ENCODE data around the gene USP46.

Gene USP46

DNA sequence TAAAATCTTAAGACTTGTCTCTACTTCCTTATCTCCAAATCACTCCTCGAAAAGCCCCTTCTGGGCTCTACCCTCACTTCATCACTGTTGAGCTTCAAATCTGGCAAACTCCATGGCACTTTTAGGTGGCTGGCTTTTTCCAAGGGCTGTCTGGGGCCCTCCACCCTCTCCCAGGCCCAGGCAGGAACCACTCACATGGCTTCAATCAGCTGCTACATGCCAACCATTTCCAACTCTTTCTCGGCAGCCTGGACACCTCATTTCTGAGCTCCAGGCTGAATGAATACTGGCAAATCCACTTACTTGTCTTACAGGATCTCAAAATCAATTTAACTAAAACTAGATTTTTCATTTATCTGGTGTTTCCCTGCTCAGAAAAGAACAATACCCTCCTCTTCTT, 22.0 kb downstream of the USP46 start:
- Histone ChIP-seq H3K27me3 (ENCODE audit: insufficient read depth, low read length, poor library complexity) (no peaks in the 10 kb centered on the region), H3K36me3 (ENCODE audit: control insufficient read depth, insufficient read depth, low read length) (no peaks in the 10 kb centered on the region), H3K18ac (ENCODE audit: low read length) (no peak overlapping the region), H2BK15ac (replicated peaks; ENCODE audit: low read depth) (no peak overlapping the region), H2BK5ac (ENCODE audit: low read length) (no peak overlapping the region), H3K56ac (ENCODE audit: low read length) (no peak overlapping the region), H3K4me3 (ENCODE audit: low read length) (no peak overlapping the region), H3K4me1 (ENCODE audit: control insufficient read depth, low read depth, low read length) (no peaks in the 10 kb centered on the region), H4K5ac (ENCODE audit: low read length) (no peak overlapping the region), H2BK120ac (ENCODE audit: low read depth, low read length) (no peak overlapping the region), H3K9ac (ENCODE audit: low read length) (no peak overlapping the region), H2AK5ac (ENCODE audit: low read length) (no peak overlapping the region), H3K79me1 (ENCODE audit: low read length) (peaks cover 45% of the 10 kb centered on the region), H3K79me2 (ENCODE audit: control insufficient read depth, insufficient read depth, low read length) (peaks cover 71% of the 10 kb centered on the region), H3K23ac (ENCODE audit: low read length) (no peak overlapping the region), H3K4ac (ENCODE audit: low read depth, low read length) (no peak overlapping the region), H4K8ac (ENCODE audit: low read depth, low read length) (no peak overlapping the region), H3K4me2 (ENCODE audit: low read length) (no peak overlapping the region), H3K27ac (ENCODE audit: low read depth, low read length) (no peak overlapping the region)
- WGBS (ENCODE audit: extremely low coverage, insufficient coverage, low lambda C conversion rate) = no CpG with 5 or more reads among the region's 2 CpGs
- DNase-seq = no peak

DNA sequence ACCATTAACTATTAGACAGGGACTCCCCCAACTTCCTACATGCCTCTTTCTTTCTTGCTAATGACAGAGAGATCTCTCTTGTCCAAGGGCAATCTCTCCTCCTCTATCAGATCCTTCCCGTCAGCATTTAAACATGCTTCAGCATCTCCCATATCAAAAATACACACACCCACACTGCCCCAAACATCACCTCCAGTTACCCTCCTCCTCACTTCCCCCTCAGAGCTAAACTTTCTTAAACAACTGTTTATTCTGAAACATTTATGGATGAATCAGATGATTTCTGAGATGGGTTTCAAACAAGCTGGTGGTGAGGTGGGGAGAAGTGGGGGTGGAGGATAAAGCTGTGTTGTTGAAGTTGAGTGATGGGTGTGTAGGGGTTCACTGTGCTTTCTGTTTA, 23.5 kb downstream of the USP46 start:
- H2BK5ac ChIP-seq (ENCODE audit: low read length) = no peak overlapping the region
- peaks cover 45% of the 10 kb centered on the region for H3K79me1 ChIP-seq (ENCODE audit: low read length)
- no peak overlapping the region for H3K4me3 ChIP-seq (ENCODE audit: low read length)
- no peak overlapping the region for H3K27ac ChIP-seq (ENCODE audit: low read depth, low read length)
- no peak overlapping the region for H3K18ac ChIP-seq (ENCODE audit: low read length)
- no peak overlapping the region for H3K23ac ChIP-seq (ENCODE audit: low read length)
- no peaks in the 10 kb centered on the region for H3K36me3 ChIP-seq (ENCODE audit: control insufficient read depth, insufficient read depth, low read length)
- no peak for DNase-seq
- H2BK120ac ChIP-seq (ENCODE audit: low read depth, low read length) = no peak overlapping the region
- WGBS (ENCODE audit: extremely low coverage, insufficient coverage, low lambda C conversion rate) = no CpG with 5 or more reads among the region's 1 CpG
- no peak overlapping the region for H3K9ac ChIP-seq (ENCODE audit: low read length)
- no peaks in the 10 kb centered on the region for H3K27me3 ChIP-seq (ENCODE audit: insufficient read depth, low read length, poor library complexity)
- H3K4me1 ChIP-seq (ENCODE audit: control insufficient read depth, low read depth, low read length) = no peaks in the 10 kb centered on the region
- no peak overlapping the region for H3K4me2 ChIP-seq (ENCODE audit: low read length)
- no peak overlapping the region for H2AK5ac ChIP-seq (ENCODE audit: low read length)
- no peak overlapping the region for H3K4ac ChIP-seq (ENCODE audit: low read depth, low read length)
- H3K79me2 ChIP-seq (ENCODE audit: control insufficient read depth, insufficient read depth, low read length) = peaks cover 65% of the 10 kb centered on the region
- H2BK15ac ChIP-seq (replicated peaks; ENCODE audit: low read depth) = no peak overlapping the region
- no peak overlapping the region for H4K8ac ChIP-seq (ENCODE audit: low read depth, low read length)
- H3K56ac ChIP-seq (ENCODE audit: low read length) = no peak overlapping the region
- no peak overlapping the region for H4K5ac ChIP-seq (ENCODE audit: low read length)

GRCh38 chr4:52635130-52635529, 24.0 kb downstream of the USP46 start:
- H3K4me3 ChIP-seq (ENCODE audit: low read length) = no peak overlapping the region
- no CpG with 5 or more reads among the region's 4 CpGs for WGBS (ENCODE audit: extremely low coverage, insufficient coverage, low lambda C conversion rate)
- H2BK15ac ChIP-seq (replicated peaks; ENCODE audit: low read depth) = no peak overlapping the region

DNA sequence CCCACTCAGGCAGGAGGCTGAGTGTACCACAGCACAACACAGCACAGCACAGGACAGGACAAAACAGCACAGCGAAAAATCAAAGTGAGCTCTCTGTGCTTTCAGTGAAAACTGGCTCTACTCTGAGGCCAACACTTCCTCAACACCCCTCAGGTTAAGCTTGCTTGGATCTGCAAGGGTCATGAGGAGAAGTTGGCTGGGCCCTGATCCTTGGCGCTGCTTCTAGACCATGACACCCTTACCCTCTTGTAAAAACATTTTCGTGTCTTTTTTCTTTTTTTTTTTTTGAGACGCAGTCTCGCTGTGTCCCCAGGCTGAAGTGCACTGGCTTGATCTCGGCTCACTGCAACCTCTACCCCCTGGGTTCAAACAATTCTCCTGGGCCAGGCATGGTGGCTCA, 25.3 kb downstream of the USP46 start:
- Histone ChIP-seq H2BK120ac (ENCODE audit: low read depth, low read length) (no peak overlapping the region), H3K23ac (ENCODE audit: low read length) (no peak overlapping the region), H3K79me2 (ENCODE audit: control insufficient read depth, insufficient read depth, low read length) (peaks cover 55% of the 10 kb centered on the region), H3K56ac (ENCODE audit: low read length) (peak overlapping the region; percentile 17), H3K79me1 (ENCODE audit: low read length) (peaks cover 37% of the 10 kb centered on the region), H2BK15ac (replicated peaks; ENCODE audit: low read depth) (no peak overlapping the region), H3K4me1 (ENCODE audit: control insufficient read depth, low read depth, low read length) (no peaks in the 10 kb centered on the region), H3K36me3 (ENCODE audit: control insufficient read depth, insufficient read depth, low read length) (no peaks in the 10 kb centered on the region), H3K4me2 (ENCODE audit: low read length) (no peak overlapping the region), H3K18ac (ENCODE audit: low read length) (no peak overlapping the region), H4K8ac (ENCODE audit: low read depth, low read length) (no peak overlapping the region), H3K4me3 (ENCODE audit: low read length) (no peak overlapping the region), H3K4ac (ENCODE audit: low read depth, low read length) (no peak overlapping the region), H3K9ac (ENCODE audit: low read length) (no peak overlapping the region), H3K27ac (ENCODE audit: low read depth, low read length) (no peak overlapping the region), H2AK5ac (ENCODE audit: low read length) (no peak overlapping the region), H4K5ac (ENCODE audit: low read length) (no peak overlapping the region), H3K27me3 (ENCODE audit: insufficient read depth, low read length, poor library complexity) (no peaks in the 10 kb centered on the region), H2BK5ac (ENCODE audit: low read length) (no peak overlapping the region)
- DNase-seq = no peak
- WGBS (ENCODE audit: extremely low coverage, insufficient coverage, low lambda C conversion rate) = no CpG with 5 or more reads among the region's 6 CpGs

More at GRCh38 chr4:52635130-52635529, 24.0 kb downstream of the USP46 start:
- Histone ChIP-seq H3K9ac (ENCODE audit: low read length) (no peak overlapping the region), H3K4me2 (ENCODE audit: low read length) (no peak overlapping the region), H3K27ac (ENCODE audit: low read depth, low read length) (no peak overlapping the region), H3K4me1 (ENCODE audit: control insufficient read depth, low read depth, low read length) (no peaks in the 10 kb centered on the region), H2BK5ac (ENCODE audit: low read length) (no peak overlapping the region), H3K23ac (ENCODE audit: low read length) (no peak overlapping the region), H3K56ac (ENCODE audit: low read length) (no peak overlapping the region), H2AK5ac (ENCODE audit: low read length) (no peak overlapping the region), H4K8ac (ENCODE audit: low read depth, low read length) (no peak overlapping the region), H3K4ac (ENCODE audit: low read depth, low read length) (no peak overlapping the region), H3K79me1 (ENCODE audit: low read length) (peaks cover 45% of the 10 kb centered on the region), H4K5ac (ENCODE audit: low read length) (no peak overlapping the region), H3K18ac (ENCODE audit: low read length) (no peak overlapping the region), H3K36me3 (ENCODE audit: control insufficient read depth, insufficient read depth, low read length) (no peaks in the 10 kb centered on the region), H3K79me2 (ENCODE audit: control insufficient read depth, insufficient read depth, low read length) (peaks cover 64% of the 10 kb centered on the region), H3K27me3 (ENCODE audit: insufficient read depth, low read length, poor library complexity) (no peaks in the 10 kb centered on the region), H2BK120ac (ENCODE audit: low read depth, low read length) (no peak overlapping the region)
- no peak for DNase-seq

DNA sequence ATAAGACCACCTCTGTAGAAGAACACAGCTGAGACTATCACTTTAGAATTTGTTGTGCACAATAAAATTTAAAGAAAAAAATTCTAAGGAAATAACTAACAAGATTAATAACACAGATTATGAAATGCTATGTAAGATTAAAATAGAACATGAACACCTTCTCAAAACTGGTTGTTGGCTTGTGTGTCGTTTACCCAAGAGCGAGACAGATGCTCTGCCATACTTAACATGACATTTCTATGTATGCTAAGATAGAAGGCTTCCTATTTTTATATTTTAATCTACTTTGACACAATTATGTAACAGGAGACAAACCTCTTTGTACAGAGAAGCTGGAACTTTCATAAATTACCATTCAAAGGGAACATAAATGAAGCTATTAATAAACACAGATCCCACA, 30.1 kb downstream of the USP46 start:
- no peaks in the 10 kb centered on the region for H3K4me1 ChIP-seq (ENCODE audit: control insufficient read depth, low read depth, low read length)
- H4K5ac ChIP-seq (ENCODE audit: low read length) = no peak overlapping the region
- peaks cover 18% of the 10 kb centered on the region for H3K79me1 ChIP-seq (ENCODE audit: low read length)
- H2BK5ac ChIP-seq (ENCODE audit: low read length) = no peak overlapping the region
- H2AK5ac ChIP-seq (ENCODE audit: low read length) = no peak overlapping the region
- H3K23ac ChIP-seq (ENCODE audit: low read length) = no peak overlapping the region
- H3K79me2 ChIP-seq (ENCODE audit: control insufficient read depth, insufficient read depth, low read length) = peaks cover 18% of the 10 kb centered on the region
- WGBS (ENCODE audit: extremely low coverage, insufficient coverage, low lambda C conversion rate) = no CpG with 5 or more reads among the region's 2 CpGs
- no peaks in the 10 kb centered on the region for H3K27me3 ChIP-seq (ENCODE audit: insufficient read depth, low read length, poor library complexity)
- no peak overlapping the region for H3K4ac ChIP-seq (ENCODE audit: low read depth, low read length)
- H3K18ac ChIP-seq (ENCODE audit: low read length) = no peak overlapping the region
- no peak for DNase-seq
- H3K56ac ChIP-seq (ENCODE audit: low read length) = no peak overlapping the region
- H3K9ac ChIP-seq (ENCODE audit: low read length) = no peak overlapping the region
- H2BK15ac ChIP-seq (replicated peaks; ENCODE audit: low read depth) = no peak overlapping the region
- H3K4me2 ChIP-seq (ENCODE audit: low read length) = no peak overlapping the region
- no peak overlapping the region for H3K27ac ChIP-seq (ENCODE audit: low read depth, low read length)
- peaks cover 3% of the 10 kb centered on the region for H3K36me3 ChIP-seq (ENCODE audit: control insufficient read depth, insufficient read depth, low read length)
- H4K8ac ChIP-seq (ENCODE audit: low read depth, low read length) = no peak overlapping the region
- H3K4me3 ChIP-seq (ENCODE audit: low read length) = no peak overlapping the region
- H2BK120ac ChIP-seq (ENCODE audit: low read depth, low read length) = no peak overlapping the region

DNA sequence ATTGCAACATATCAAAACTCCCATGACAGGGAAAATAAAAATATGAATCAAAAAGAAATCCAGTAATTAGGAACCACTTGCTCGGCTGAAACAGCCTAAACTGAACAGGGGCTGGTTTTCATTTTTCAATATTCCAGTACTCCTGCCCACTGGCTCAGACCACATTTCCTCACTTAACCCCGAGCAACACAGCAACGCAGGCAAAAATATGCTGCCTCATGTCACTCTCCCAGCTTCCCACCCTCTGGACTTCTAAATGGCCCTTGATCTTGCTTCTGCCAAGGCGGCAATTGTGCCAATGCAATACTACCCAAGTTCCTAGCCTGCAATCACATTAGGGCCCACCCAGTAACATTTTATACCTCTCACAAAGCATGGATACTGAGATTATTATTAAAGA, 30.6 kb downstream of the USP46 start:
- Histone ChIP-seq H3K9ac (ENCODE audit: low read length) (no peak overlapping the region), H3K4me2 (ENCODE audit: low read length) (no peak overlapping the region), H3K4me1 (ENCODE audit: control insufficient read depth, low read depth, low read length) (no peaks in the 10 kb centered on the region), H3K4me3 (ENCODE audit: low read length) (no peak overlapping the region), H2BK15ac (replicated peaks; ENCODE audit: low read depth) (no peak overlapping the region), H3K56ac (ENCODE audit: low read length) (no peak overlapping the region), H3K27me3 (ENCODE audit: insufficient read depth, low read length, poor library complexity) (no peaks in the 10 kb centered on the region), H3K18ac (ENCODE audit: low read length) (no peak overlapping the region), H2AK5ac (ENCODE audit: low read length) (no peak overlapping the region), H3K36me3 (ENCODE audit: control insufficient read depth, insufficient read depth, low read length) (peaks cover 3% of the 10 kb centered on the region), H2BK120ac (ENCODE audit: low read depth, low read length) (no peak overlapping the region), H4K8ac (ENCODE audit: low read depth, low read length) (no peak overlapping the region), H2BK5ac (ENCODE audit: low read length) (no peak overlapping the region), H3K4ac (ENCODE audit: low read depth, low read length) (no peak overlapping the region), H4K5ac (ENCODE audit: low read length) (no peak overlapping the region), H3K27ac (ENCODE audit: low read depth, low read length) (no peak overlapping the region), H3K79me2 (ENCODE audit: control insufficient read depth, insufficient read depth, low read length) (peaks cover 13% of the 10 kb centered on the region), H3K79me1 (ENCODE audit: low read length) (peaks cover 15% of the 10 kb centered on the region), H3K23ac (ENCODE audit: low read length) (no peak overlapping the region)
- WGBS (ENCODE audit: extremely low coverage, insufficient coverage, low lambda C conversion rate) = no CpG with 5 or more reads among the region's 4 CpGs
- no peak for DNase-seq
